ENCODE data around the gene SBNO1.

Gene SBNO1

DNA sequence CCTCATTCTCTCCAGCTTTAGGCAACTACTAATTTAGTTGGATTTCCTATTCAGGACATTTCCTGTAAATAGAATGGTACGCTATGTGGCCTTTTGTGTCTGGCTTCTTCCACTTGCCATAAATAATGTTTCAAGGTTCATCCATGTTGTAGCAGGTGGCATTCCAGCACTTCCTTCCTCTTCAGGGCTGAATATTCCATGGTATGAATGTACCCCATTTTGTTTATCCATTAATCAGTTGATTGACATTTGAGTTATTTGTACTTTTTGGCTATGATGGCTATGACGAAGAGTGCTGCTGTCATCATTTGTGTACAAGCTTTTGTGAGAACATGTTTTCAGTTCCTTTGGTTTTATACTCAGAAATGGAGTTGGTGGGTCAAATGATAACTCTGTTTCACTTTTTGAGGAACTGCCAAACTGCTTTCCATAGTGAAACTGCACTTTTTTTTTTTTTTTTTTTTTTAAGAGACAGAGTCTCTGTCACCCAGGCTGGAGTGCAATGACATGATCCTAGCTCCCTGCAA lies 86.5 kb downstream of the SBNO1 start:
- H3K27me3 ChIP-seq (ENCODE audit: control insufficient read depth in 1 of 2, insufficient read depth in 2 of 2, low read length in 2 of 2): no peaks in the 10 kb centered on the region
- no peaks in the 10 kb centered on the region for H3K9me3 ChIP-seq (ENCODE audit: control insufficient read depth in 1 of 2, low read length in 2 of 2)
- no peaks in the 10 kb centered on the region for H3K4me1 ChIP-seq (ENCODE audit: control insufficient read depth in 1 of 2, insufficient read depth in 2 of 2, low read length in 2 of 2)
- H3K4me3 ChIP-seq (ENCODE audit: low read depth in 1 of 2, low read length in 2 of 2): no peak overlapping the region
- no peak overlapping the region for H3K9ac ChIP-seq (ENCODE audit: low read depth in 1 of 2, low read length in 2 of 2)
- H3K27ac ChIP-seq (ENCODE audit: low read depth, low read length): no peak overlapping the region
- no peaks in the 10 kb centered on the region for H3K36me3 ChIP-seq (ENCODE audit: control insufficient read depth in 1 of 2, insufficient read depth in 2 of 2, low read length in 2 of 2)

DNA sequence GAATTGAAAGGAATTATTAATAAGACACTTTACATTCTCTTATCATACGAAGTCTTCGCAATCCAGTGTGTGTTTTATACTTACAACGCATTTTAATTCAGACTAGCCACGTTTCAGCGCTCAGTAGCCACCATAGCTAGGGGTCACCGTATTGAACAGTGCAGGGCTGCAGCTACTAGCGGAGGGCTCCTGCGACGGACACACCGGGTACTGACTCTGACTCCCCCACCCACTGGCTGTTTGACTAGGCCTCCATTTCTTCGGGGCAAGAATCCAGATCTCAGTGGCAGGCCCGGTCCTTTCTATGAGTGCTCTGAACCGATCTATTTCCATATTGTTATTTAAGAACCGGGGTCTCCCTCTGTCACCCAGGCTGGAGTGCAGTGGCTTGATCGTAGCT lies 91.5 kb downstream of the SBNO1 start:
- H3K4me1 ChIP-seq (ENCODE audit: control insufficient read depth in 1 of 2, insufficient read depth in 2 of 2, low read length in 2 of 2): peaks cover 17 to 24% of the 10 kb centered on the region in 2 donors
- no peak overlapping the region for H3K27ac ChIP-seq (ENCODE audit: low read depth, low read length)
- H3K27me3 ChIP-seq (ENCODE audit: control insufficient read depth in 1 of 2, insufficient read depth in 2 of 2, low read length in 2 of 2): no peaks in the 10 kb centered on the region
- no peaks in the 10 kb centered on the region for H3K9me3 ChIP-seq (ENCODE audit: control insufficient read depth in 1 of 2, low read length in 2 of 2)
- no peaks in the 10 kb centered on the region for H3K36me3 ChIP-seq (ENCODE audit: control insufficient read depth in 1 of 2, insufficient read depth in 2 of 2, low read length in 2 of 2)
- no peak overlapping the region for H3K4me3 ChIP-seq (ENCODE audit: low read depth in 1 of 2, low read length in 2 of 2)
- no peak overlapping the region for H3K9ac ChIP-seq (ENCODE audit: low read depth in 1 of 2, low read length in 2 of 2)

DNA sequence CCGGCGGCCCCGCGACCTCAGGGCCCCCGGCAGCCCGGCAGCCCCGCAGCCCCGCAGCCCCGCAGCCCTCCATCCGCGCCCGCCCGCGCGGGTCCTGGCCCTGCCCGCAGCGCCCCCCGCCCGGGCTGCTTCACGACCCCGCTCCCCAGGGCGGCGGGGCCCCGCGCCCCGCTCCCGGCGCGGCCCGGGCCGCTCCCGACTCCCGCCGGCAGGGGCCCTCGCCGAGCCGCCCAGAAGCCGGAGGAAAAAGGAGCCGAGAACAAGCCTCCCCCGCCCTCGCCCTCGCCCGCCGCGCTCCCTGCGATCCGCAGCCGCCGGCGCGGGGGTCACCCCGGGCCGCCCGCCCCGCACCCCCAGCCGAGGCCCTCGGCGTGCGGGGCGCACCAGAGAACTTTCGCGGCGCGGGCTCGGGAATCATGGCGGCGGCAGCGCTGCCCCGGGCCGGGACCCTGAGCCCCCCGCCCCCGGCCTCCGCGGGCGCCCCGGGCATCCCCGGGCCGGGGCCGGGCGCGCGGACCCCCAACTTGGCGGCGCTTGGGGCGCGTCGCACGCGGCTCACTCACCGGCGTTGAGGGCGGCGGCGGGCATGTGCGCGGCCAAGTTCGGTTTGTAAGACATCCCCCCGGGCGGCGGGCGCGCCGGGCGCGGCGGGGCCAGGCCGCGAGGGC lies 93.5 kb downstream of the SBNO1 start:
- Histone ChIP-seq H3K9ac (ENCODE audit: low read depth in 1 of 2, low read length in 2 of 2) (peak overlapping the region in 1 of 2 donors; percentile 72), H3K4me1 (ENCODE audit: control insufficient read depth in 1 of 2, insufficient read depth in 2 of 2, low read length in 2 of 2) (peaks cover 17 to 24% of the 10 kb centered on the region in 2 donors), H3K9me3 (ENCODE audit: control insufficient read depth in 1 of 2, low read length in 2 of 2) (no peaks in the 10 kb centered on the region), H3K36me3 (ENCODE audit: control insufficient read depth in 1 of 2, insufficient read depth in 2 of 2, low read length in 2 of 2) (peaks cover 7 to 9% of the 10 kb centered on the region in 2 donors), H3K4me3 (ENCODE audit: low read depth in 1 of 2, low read length in 2 of 2) (peak overlapping the region in 1 of 2 donors; percentile 74), H3K27me3 (ENCODE audit: control insufficient read depth in 1 of 2, insufficient read depth in 2 of 2, low read length in 2 of 2) (no peaks in the 10 kb centered on the region), H3K27ac (ENCODE audit: low read depth, low read length) (no peak overlapping the region)

GRCh38 chr12:123270214-123271000 lies 94.2 kb downstream of the SBNO1 start:
- peaks cover 9 to 10% of the 10 kb centered on the region in 2 donors for H3K36me3 ChIP-seq (ENCODE audit: control insufficient read depth in 1 of 2, insufficient read depth in 2 of 2, low read length in 2 of 2)
- peak overlapping the region; percentile 13 for H3K27ac ChIP-seq (ENCODE audit: low read depth, low read length)
- no peaks in the 10 kb centered on the region for H3K9me3 ChIP-seq (ENCODE audit: control insufficient read depth in 1 of 2, low read length in 2 of 2)
- H3K27me3 ChIP-seq (ENCODE audit: control insufficient read depth in 1 of 2, insufficient read depth in 2 of 2, low read length in 2 of 2): no peaks in the 10 kb centered on the region
- H3K4me1 ChIP-seq (ENCODE audit: control insufficient read depth in 1 of 2, insufficient read depth in 2 of 2, low read length in 2 of 2): peaks cover 17 to 24% of the 10 kb centered on the region in 2 donors
- peak overlapping the region; percentile 72 to 79 for H3K9ac ChIP-seq (ENCODE audit: low read depth in 1 of 2, low read length in 2 of 2)
- H3K4me3 ChIP-seq (ENCODE audit: low read depth in 1 of 2, low read length in 2 of 2): peak overlapping the region; percentile 74 to 82

DNA sequence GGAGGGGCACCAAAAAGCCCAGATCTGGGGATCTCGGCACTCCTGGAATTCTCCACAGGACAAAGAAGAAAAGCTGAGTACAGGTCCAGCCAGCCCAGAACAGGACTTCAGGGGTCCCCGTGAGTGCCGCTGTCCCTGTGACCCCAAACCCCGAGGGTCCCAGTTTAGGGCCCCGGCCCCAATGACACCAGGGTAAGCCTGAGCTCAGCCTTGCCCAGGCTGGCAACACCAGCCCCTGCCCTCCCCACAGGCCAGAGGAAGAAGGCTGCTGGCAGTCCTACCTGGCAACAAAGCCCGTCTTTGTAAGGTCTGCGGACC lies 94.8 kb downstream of the SBNO1 start:
- Histone ChIP-seq H3K9ac (ENCODE audit: low read depth in 1 of 2, low read length in 2 of 2) (peak overlapping the region; percentile 72 to 79), H3K27me3 (ENCODE audit: control insufficient read depth in 1 of 2, insufficient read depth in 2 of 2, low read length in 2 of 2) (no peaks in the 10 kb centered on the region), H3K4me1 (ENCODE audit: control insufficient read depth in 1 of 2, insufficient read depth in 2 of 2, low read length in 2 of 2) (peaks cover 17 to 24% of the 10 kb centered on the region in 2 donors), H3K4me3 (ENCODE audit: low read depth in 1 of 2, low read length in 2 of 2) (peak overlapping the region; percentile 74 to 82), H3K9me3 (ENCODE audit: control insufficient read depth in 1 of 2, low read length in 2 of 2) (no peaks in the 10 kb centered on the region), H3K36me3 (ENCODE audit: control insufficient read depth in 1 of 2, insufficient read depth in 2 of 2, low read length in 2 of 2) (peaks cover 9 to 12% of the 10 kb centered on the region in 2 donors), H3K27ac (ENCODE audit: low read depth, low read length) (peak overlapping the region; percentile 13)

- Histone ChIP-seq H3K4me1 (ENCODE audit: control insufficient read depth in 1 of 2, insufficient read depth in 2 of 2, low read length in 2 of 2) (peaks cover 17 to 24% of the 10 kb centered on the region in 2 donors), H3K9ac (ENCODE audit: low read depth in 1 of 2, low read length in 2 of 2) (peak overlapping the region; percentile 72 to 79)
Observed at GRCh38 chr12:123269395-123269892, 95.2 kb downstream of the SBNO1 start.

GRCh38 chr12:123268850-123269249 lies 95.8 kb downstream of the SBNO1 start:
- Histone ChIP-seq H3K27ac (ENCODE audit: low read depth, low read length) (peak overlapping the region; percentile 13), H3K9me3 (ENCODE audit: control insufficient read depth in 1 of 2, low read length in 2 of 2) (no peaks in the 10 kb centered on the region), H3K36me3 (ENCODE audit: control insufficient read depth in 1 of 2, insufficient read depth in 2 of 2, low read length in 2 of 2) (peaks cover 9 to 18% of the 10 kb centered on the region in 2 donors), H3K4me1 (ENCODE audit: control insufficient read depth in 1 of 2, insufficient read depth in 2 of 2, low read length in 2 of 2) (peaks cover 17 to 24% of the 10 kb centered on the region in 2 donors), H3K4me3 (ENCODE audit: low read depth in 1 of 2, low read length in 2 of 2) (peak overlapping the region; percentile 28 to 74), H3K9ac (ENCODE audit: low read depth in 1 of 2, low read length in 2 of 2) (peak overlapping the region in 1 of 2 donors; percentile 12), H3K27me3 (ENCODE audit: control insufficient read depth in 1 of 2, insufficient read depth in 2 of 2, low read length in 2 of 2) (no peaks in the 10 kb centered on the region)

More at GRCh38 chr12:123269395-123269892, 95.2 kb downstream of the SBNO1 start:
- peaks cover 9 to 16% of the 10 kb centered on the region in 2 donors for H3K36me3 ChIP-seq (ENCODE audit: control insufficient read depth in 1 of 2, insufficient read depth in 2 of 2, low read length in 2 of 2)
- no peaks in the 10 kb centered on the region for H3K9me3 ChIP-seq (ENCODE audit: control insufficient read depth in 1 of 2, low read length in 2 of 2)
- peak overlapping the region; percentile 13 for H3K27ac ChIP-seq (ENCODE audit: low read depth, low read length)
- H3K27me3 ChIP-seq (ENCODE audit: control insufficient read depth in 1 of 2, insufficient read depth in 2 of 2, low read length in 2 of 2): no peaks in the 10 kb centered on the region
- peak overlapping the region; percentile 74 to 82 for H3K4me3 ChIP-seq (ENCODE audit: low read depth in 1 of 2, low read length in 2 of 2)

DNA sequence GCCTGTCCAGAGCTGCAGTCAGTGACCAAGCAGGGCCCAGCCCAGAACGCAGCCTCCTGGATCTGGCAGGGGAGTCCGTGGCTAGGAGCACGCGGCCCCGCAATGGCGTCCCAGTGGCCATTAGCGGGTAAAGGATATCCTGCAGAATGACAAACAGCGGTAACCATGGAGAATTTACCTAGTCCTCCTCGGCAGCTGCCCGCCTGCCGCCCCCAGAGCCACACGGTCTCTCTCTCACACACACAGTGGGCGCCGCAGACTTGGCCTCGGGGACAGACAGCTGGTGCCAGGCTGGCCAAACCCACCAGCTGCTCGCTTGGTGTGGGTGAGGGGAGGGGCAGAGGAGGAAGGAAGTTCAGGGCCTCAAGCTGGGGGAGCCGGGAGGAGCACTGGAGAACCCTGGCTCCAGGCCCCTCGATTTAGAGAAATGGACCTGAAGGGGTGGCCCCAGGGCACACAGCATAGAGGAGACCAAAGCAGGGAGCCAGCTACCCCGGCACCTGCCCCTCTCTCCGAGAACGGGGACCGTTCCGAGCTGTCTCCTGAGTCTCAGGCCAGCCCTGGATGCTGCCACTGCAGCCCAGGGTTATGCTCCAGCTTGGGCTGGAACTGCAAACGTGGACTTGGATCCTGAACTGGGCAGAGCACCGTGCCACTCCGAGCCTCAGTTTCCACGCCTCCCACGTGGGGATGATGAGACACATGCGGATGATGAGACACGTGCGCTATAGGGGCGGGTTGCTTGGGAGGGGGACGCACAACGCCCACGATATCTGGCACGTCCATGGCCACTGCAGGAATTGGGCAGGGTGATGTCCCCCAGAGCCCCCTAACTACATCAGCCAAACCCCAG lies 96.4 kb downstream of the SBNO1 start:
- Histone ChIP-seq H3K4me1 (ENCODE audit: control insufficient read depth in 1 of 2, insufficient read depth in 2 of 2, low read length in 2 of 2) (peaks cover 17 to 24% of the 10 kb centered on the region in 2 donors), H3K9ac (ENCODE audit: low read depth in 1 of 2, low read length in 2 of 2) (no peak overlapping the region)

DNA sequence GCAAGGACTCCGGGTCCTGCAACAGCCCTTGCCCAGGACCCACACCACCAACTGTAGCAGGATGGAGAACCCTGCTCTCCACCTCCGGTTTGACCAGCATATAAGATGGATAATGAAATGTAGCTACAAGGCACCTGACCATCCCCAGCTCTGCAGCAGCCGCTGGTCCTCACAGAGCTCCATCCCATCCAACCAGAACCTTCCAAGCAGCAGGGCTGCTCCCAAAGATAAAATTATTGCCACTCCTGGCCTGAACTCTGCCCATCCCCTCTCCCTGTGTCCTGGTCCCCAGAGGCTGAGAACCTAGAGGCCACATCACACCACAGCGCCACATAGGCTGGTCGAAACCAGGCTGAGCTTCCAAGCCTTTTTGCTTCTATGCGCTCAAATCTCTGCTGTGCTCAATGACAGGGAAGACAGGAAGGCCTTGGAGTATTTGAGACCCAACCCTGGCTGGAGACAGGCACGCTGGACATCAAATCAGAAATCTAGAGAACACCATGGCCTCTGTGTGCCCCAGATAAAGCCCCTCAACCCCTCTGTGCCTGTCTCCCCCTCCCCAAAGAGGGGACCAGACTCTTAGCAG lies 97.2 kb downstream of the SBNO1 start:
- H3K27ac ChIP-seq (ENCODE audit: low read depth, low read length): no peak overlapping the region
- peaks cover 15 to 27% of the 10 kb centered on the region in 2 donors for H3K36me3 ChIP-seq (ENCODE audit: control insufficient read depth in 1 of 2, insufficient read depth in 2 of 2, low read length in 2 of 2)
- H3K27me3 ChIP-seq (ENCODE audit: control insufficient read depth in 1 of 2, insufficient read depth in 2 of 2, low read length in 2 of 2): no peaks in the 10 kb centered on the region
- H3K4me3 ChIP-seq (ENCODE audit: low read depth in 1 of 2, low read length in 2 of 2): no peak overlapping the region
- peaks cover 16 to 21% of the 10 kb centered on the region in 2 donors for H3K4me1 ChIP-seq (ENCODE audit: control insufficient read depth in 1 of 2, insufficient read depth in 2 of 2, low read length in 2 of 2)
- H3K9ac ChIP-seq (ENCODE audit: low read depth in 1 of 2, low read length in 2 of 2): no peak overlapping the region
- H3K9me3 ChIP-seq (ENCODE audit: control insufficient read depth in 1 of 2, low read length in 2 of 2): no peaks in the 10 kb centered on the region

More for the DNA sequence above, 96.4 kb downstream of the SBNO1 start:
- peaks cover 14 to 23% of the 10 kb centered on the region in 2 donors for H3K36me3 ChIP-seq (ENCODE audit: control insufficient read depth in 1 of 2, insufficient read depth in 2 of 2, low read length in 2 of 2)
- no peak overlapping the region for H3K27ac ChIP-seq (ENCODE audit: low read depth, low read length)
- no peaks in the 10 kb centered on the region for H3K9me3 ChIP-seq (ENCODE audit: control insufficient read depth in 1 of 2, low read length in 2 of 2)
- no peak overlapping the region for H3K4me3 ChIP-seq (ENCODE audit: low read depth in 1 of 2, low read length in 2 of 2)
- H3K27me3 ChIP-seq (ENCODE audit: control insufficient read depth in 1 of 2, insufficient read depth in 2 of 2, low read length in 2 of 2): no peaks in the 10 kb centered on the region
